IPS DF 6.9 (cell line): ENCODE measurements around the gene C1R.
"Not testable (repeated sequence)": the region's sequence is repeated elsewhere in the genome, so short reads cannot be mapped to it uniquely, and the experiment has no call there.

Source experiments
- DNase-seq: peaks from one replicate; pipeline ENCODE4 v3.0.0-alpha.2; 2013; ENCODE audit warnings: low read depth, low spot score
- H3K27ac ChIP-seq: one replicate; pipeline ENCODE4 v1.5.1; 2013; ENCODE audit warnings: low read length, control low read depth
- H3K27me3 ChIP-seq: 2 replicates; pipeline ENCODE4 v1.6.1; 2013; ENCODE audit warnings: mild to moderate bottlenecking, low read length; ENCODE audit not compliant: control insufficient read depth, insufficient read depth
- H3K36me3 ChIP-seq: 2 replicates; pipeline ENCODE4 v1.6.1; 2013; ENCODE audit warnings: low read length; ENCODE audit not compliant: control insufficient read depth, insufficient read depth
- H3K4me1 ChIP-seq: 2 replicates; pipeline ENCODE4 v1.6.1; 2013; ENCODE audit warnings: low read length; ENCODE audit not compliant: control insufficient read depth, insufficient read depth
- H3K4me3 ChIP-seq: 2 replicates; pipeline ENCODE4 v1.5.1; 2013; ENCODE audit warnings: mild to moderate bottlenecking, low read length
- H3K9me3 ChIP-seq: 2 replicates; pipeline ENCODE4 v1.6.1; 2013; ENCODE audit warnings: low read length, inconsistent platforms; ENCODE audit not compliant: control insufficient read depth, insufficient read depth
- WGBS: extraction: QIAGEN DNeasy Blood & Tissue Kit; methylation state at CpG from one replicate; pipeline ENCODE4 v1.1.7; 2013; ENCODE audit warnings: mixed read lengths, missing lambda C conversion rate; ENCODE audit not compliant: insufficient read length, insufficient coverage; 5-methylcytosine and 5-hydroxymethylcytosine counted together

The C1R gene

DNA sequence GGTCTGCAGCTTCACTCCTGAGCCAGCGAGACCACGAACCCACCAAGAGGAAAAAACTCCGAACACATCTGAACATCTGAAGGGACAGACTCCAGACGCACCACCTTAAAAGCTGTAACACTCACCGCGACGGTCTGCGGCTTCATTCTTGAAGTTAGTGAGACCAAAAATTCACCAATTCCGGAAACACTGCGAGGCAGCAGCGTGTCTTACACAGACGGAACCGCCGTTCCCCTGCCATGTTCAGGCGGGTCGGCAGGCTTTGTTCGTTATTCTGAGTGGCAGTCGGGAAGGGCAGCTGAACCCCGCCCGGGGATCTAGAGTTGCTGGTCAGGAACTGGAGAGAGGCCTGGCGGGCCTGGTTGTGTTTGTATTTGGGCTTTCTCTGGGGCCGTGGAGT, 53.7 kb downstream of the C1R start:
- H3K27ac ChIP-seq, result no peak overlapping the region
- H3K36me3 ChIP-seq, result no peaks in the 10 kb centered on the region
- H3K4me1 ChIP-seq, result 0 out of 2 replicates have a peak, but pooled peaks cover 1% of the 10 kb centered on the region
- no peak overlapping the region for H3K4me3 ChIP-seq
- no peaks in the 10 kb centered on the region for H3K9me3 ChIP-seq
- no peaks in the 10 kb centered on the region for H3K27me3 ChIP-seq
- no CpG with 5 or more reads among the region's 22 CpGs for WGBS
- no peak for DNase-seq

DNA sequence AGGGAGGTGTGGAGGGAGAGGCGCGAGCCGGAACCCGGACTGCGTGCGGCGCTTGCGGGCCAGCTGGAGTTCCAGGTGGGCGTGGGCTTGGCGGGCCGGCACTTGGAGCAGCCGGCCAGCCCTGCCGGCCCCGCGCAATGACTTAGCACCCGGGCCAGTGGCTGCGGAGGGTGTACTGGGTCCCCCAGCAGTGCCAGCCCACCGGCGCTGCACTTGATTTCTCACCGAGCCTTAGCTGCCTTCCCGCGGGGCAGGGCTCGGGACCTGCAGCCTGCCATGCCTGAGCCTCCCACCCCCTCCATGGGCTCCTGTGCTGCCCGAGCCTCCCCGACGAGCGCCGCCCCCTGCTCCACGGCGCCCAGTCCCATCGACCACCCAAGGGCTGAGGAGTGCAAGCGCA, 54.8 kb downstream of the C1R start:
- H3K4me3 ChIP-seq, H3K27ac ChIP-seq, DNase-seq, H3K27me3 ChIP-seq, H3K4me1 ChIP-seq, H3K9me3 ChIP-seq, H3K36me3 ChIP-seq: not testable (repeated sequence)
- no CpG with 5 or more reads among the region's 32 CpGs for WGBS

DNA sequence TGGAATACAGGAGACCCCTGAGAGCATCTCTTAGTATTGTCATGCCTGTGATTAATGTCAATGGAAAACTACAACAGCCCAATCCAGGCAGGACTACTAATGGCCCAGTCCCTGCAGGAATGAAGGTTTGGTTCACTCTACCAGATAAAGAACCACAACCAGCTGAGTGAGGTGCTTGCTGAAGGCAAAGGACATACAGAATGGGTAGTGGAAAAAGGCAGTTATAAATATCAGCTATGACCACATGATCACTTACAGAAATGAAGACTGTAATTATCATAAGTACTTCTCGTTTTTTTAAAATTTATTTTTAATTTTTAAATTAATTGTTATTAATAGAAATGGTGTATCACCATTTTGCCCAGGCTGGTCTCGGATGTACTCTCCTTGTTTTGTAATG, 56.8 kb downstream of the C1R start:
- no CpG with 5 or more reads among the region's 2 CpGs for WGBS
- no peaks in the 10 kb centered on the region for H3K9me3 ChIP-seq
- H3K27me3 ChIP-seq, result no peaks in the 10 kb centered on the region
- no peak for DNase-seq
- no peak overlapping the region for H3K4me3 ChIP-seq
- H3K27ac ChIP-seq, result no peak overlapping the region
- H3K4me1 ChIP-seq, result 0 out of 2 replicates have a peak, but pooled peaks cover 1% of the 10 kb centered on the region
- H3K36me3 ChIP-seq, result no peaks in the 10 kb centered on the region

DNA sequence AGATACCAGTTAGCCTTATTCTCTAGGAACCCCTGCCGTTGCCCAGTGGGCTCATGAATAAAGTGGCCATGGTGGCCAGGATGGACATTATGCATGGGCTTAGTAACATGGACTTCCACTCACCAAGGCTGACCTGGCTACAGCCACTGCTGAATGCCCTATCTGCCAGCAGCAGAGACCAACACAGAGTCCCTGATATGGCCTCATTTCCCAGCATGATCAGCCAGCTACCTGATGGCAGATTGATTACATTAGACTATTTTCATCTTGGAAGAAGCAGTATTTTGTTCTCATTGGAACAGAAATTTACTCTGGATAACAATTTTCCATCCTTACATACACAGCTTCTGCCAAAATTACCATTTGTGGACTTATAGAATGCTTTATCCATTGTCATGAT, 57.8 kb downstream of the C1R start:
- Histone ChIP-seq H3K4me3 (no peak overlapping the region), H3K4me1 (0 out of 2 replicates have a peak, but pooled peaks cover 1% of the 10 kb centered on the region), H3K9me3 (no peaks in the 10 kb centered on the region), H3K27me3 (no peaks in the 10 kb centered on the region), H3K36me3 (no peaks in the 10 kb centered on the region), H3K27ac (no peak overlapping the region)
- DNase-seq, result no peak
- no CpG with 5 or more reads among the region's 1 CpG for WGBS

DNA sequence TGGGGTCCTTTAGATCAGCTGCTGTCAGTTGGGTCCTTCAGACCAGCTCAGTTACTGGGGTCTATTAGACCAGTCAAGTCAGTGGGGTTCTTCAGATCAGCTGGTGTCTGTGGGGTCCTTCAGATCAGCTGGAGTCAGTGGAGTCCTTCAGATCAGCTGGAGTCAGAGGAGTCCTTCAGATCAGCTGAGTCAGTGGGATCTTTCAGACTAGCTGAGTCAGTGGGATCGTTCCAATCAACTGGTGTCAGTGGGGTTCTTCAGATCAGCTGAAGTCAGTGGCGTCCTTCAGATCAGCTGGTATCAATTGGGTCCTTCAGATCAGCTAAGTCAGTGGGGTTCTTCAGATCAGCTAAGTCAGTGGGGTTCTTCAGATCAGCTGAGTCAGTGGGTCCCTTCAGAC, 59.3 kb downstream of the C1R start:
- Histone ChIP-seq H3K9me3 (no peaks in the 10 kb centered on the region), H3K27me3 (no peaks in the 10 kb centered on the region), H3K4me3 (no peak overlapping the region), H3K4me1 (0 out of 2 replicates have a peak, but pooled peaks cover 1% of the 10 kb centered on the region), H3K27ac (no peak overlapping the region), H3K36me3 (no peaks in the 10 kb centered on the region)
- no CpG with 5 or more reads among the region's 2 CpGs for WGBS
- DNase-seq, result no peak

DNA sequence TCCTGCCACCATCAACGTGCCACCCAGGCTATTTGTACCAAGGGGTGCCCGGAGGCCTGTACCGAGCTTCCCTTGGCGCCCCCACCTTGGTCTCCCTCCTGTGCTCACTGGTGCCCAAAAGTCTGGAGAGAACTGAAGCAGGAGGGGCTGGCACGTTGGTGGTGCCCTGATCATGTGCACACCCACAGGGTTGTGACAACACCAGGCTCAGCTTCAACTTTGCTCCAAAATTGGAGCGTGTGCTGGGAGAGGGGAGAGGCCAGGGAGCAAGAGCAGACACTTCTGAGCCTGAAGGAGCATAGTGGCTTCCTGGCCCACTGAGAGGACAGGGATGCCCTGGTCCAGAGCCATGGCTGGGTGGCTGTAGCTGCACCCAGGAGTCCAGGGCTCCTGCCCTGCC, 60.9 kb downstream of the C1R start:
- Histone ChIP-seq H3K9me3 (no peaks in the 10 kb centered on the region), H3K4me3 (no peak overlapping the region), H3K36me3 (no peaks in the 10 kb centered on the region), H3K27me3 (no peaks in the 10 kb centered on the region), H3K4me1 (no peaks in the 10 kb centered on the region), H3K27ac (no peak overlapping the region)
- no peak for DNase-seq
- no CpG with 5 or more reads among the region's 6 CpGs for WGBS
